Stomach (tissue), 9 donors: ENCODE measurements around the gene TMEM205. TPM values are rescaled to one million over a fixed set of nuclear protein-coding genes. Genes with fewer than 3 reads are reported as not detected.

ENCODE experiments used
- DNase-seq, 2 donors: peaks; one replicate each; pipeline versions ENCODE4 v3.0.0 to v3.0.0-alpha.2; 2013 to 2019
- H3K27ac ChIP-seq, 5 donors: fragments of 200-600 bp in 4 of 5; sonication (generic) in 4 of 5; one replicate each; pipeline ENCODE4 v1.5.1; 2013 to 2019; ENCODE audit warnings: mild to moderate bottlenecking in 1 of 5, moderate library complexity in 1 of 5
- H3K27me3 ChIP-seq, 3 donors: fragments of 200-600 bp; sonication (generic); one replicate each; pipeline ENCODE4 v1.5.1; 2017 to 2019; ENCODE audit warnings: mixed run types in 1 of 3
- H3K36me3 ChIP-seq, 4 donors: fragments of 200-600 bp; sonication (generic); 1 replicate in 3 of 4; 2 replicates in 1 of 4; pipeline ENCODE4 v1.5.1; 2016 to 2019
- H3K4me1 ChIP-seq, 4 donors: fragments of 200-600 bp; sonication (generic); one replicate each; pipeline ENCODE4 v1.5.1; 2016 to 2019
- H3K4me3 ChIP-seq, 4 donors: fragments of 200-600 bp; sonication (generic) in 3 of 4; one replicate each; pipeline ENCODE4 v1.5.1; 2016 to 2019; ENCODE audit warnings: mild to moderate bottlenecking in 1 of 4
- H3K9me3 ChIP-seq, 4 donors: fragments of 200-600 bp; sonication (generic); one replicate each; pipeline ENCODE4 v1.5.1; 2016 to 2019
- EP300 ChIP-seq: sonication (generic); formaldehyde crosslinking; IDR thresholded peaks from one replicate; pipeline ENCODE4 v1.6.1; 2017; ENCODE audit warnings: antibody characterized with exemption
- POLR2A ChIP-seq, 4 donors: fragments of 450-650 bp; IDR thresholded peaks; one replicate each; pipeline ENCODE4 v1.6.1; 2016; ENCODE audit warnings: antibody characterized with exemption in 4 of 4, control low read depth in 2 of 4, mild to moderate bottlenecking in 1 of 4, moderate library complexity in 1 of 4
- POLR2AphosphoS5 ChIP-seq, 3 donors: sonication (generic); formaldehyde crosslinking; IDR thresholded peaks; one replicate each; pipeline ENCODE4 v1.6.1; 2016; ENCODE audit warnings: antibody characterized with exemption in 3 of 3
- WGBS, 5 donors: extraction: QIAGEN DNeasy Blood & Tissue Kit in 3 of 5; methylation state at CpG; one replicate each; pipeline versions ENCODE4 v1.1.5 to v1.1.7; 2013 to 2018; 5-methylcytosine and 5-hydroxymethylcytosine counted together
- intact Hi-C: fragments of 100-400 bp; cut with DNase I; formaldehyde crosslinking; loops from one replicate; pipeline ENCODE4 v1.15.1; 2023; ENCODE audit warnings: low total_unique reads
- polyA plus RNA-seq, 3 donors: library from polyadenylated mRNA; stranded (reverse); fragments of 200-250 nt; gene quantifications; one replicate each; pipeline ENCODE4 v1.2.3, GENCODE V29; 2013
- total RNA-seq, 5 donors: library from RNA; depleted of rRNA; stranded (reverse); fragments of >200 nt; gene quantifications; one replicate each; pipeline versions ENCODE4 v1.1.0 to v1.2.3, GENCODE V29; 2014 to 2016
- TF ChIP-seq, protein P1 (sequence below), 7 experiments: fragments of 450-650 bp in 4 of 7; fragments of 200-600 bp in 3 of 7; sonication (generic) in 3 of 7; IDR thresholded peaks; one replicate each; pipeline ENCODE4 v1.5.1; 2016 to 2019; ENCODE audit warnings: antibody characterized with exemption in 7 of 7, control low read depth in 2 of 7, mild to moderate bottlenecking in 1 of 7
- donor health status: healthy with polysubstance abuse.
- donor health status: Bipolar disorder and iron deficiency.
- donor health status: healthy.

The TMEM205 gene
- total and polyA plus RNA-seq, 8 donors, result 5.8 to 169 (median 66.5) TPM

DNA sequence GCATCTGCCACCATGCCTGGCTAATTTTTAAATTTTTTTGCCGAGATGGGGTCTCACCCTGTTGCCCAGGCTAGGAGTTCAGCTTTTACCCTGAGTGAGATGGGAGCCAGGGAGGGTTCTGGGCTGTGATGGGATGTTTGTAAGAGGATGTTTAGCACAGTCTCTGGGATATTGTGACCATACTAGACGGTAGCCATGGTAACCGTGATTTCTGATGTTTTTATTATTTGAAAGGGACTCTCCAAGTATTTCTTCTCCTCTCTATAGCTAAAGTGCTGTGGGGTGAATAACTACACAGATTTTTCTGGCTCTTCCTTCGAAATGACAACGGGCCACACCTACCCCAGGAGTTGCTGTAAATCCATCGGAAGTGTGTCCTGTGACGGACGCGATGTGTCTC, 39.7 kb downstream of the TMEM205 start:
- Histone ChIP-seq H3K27ac (no peak overlapping the region), H3K4me3 (no peak overlapping the region), H3K9me3 (no peaks in the 10 kb centered on the region), H3K27me3 (no peaks in the 10 kb centered on the region), H3K4me1 (no peaks in the 10 kb centered on the region), H3K36me3 (no peaks in the 10 kb centered on the region)
- 77 to 88% (median 79%) methylated on average over 9 of the region's 9 CpGs for WGBS, 5 donors
- DNase-seq, result no peak
- TF ChIP-seq POLR2AphosphoS5 (IDR thresholded peaks at IDR 0.05) (no peak), POLR2A (IDR thresholded peaks at IDR 0.05) (no peak), EP300 (no peak)
- TF ChIP-seq, protein P1, sequence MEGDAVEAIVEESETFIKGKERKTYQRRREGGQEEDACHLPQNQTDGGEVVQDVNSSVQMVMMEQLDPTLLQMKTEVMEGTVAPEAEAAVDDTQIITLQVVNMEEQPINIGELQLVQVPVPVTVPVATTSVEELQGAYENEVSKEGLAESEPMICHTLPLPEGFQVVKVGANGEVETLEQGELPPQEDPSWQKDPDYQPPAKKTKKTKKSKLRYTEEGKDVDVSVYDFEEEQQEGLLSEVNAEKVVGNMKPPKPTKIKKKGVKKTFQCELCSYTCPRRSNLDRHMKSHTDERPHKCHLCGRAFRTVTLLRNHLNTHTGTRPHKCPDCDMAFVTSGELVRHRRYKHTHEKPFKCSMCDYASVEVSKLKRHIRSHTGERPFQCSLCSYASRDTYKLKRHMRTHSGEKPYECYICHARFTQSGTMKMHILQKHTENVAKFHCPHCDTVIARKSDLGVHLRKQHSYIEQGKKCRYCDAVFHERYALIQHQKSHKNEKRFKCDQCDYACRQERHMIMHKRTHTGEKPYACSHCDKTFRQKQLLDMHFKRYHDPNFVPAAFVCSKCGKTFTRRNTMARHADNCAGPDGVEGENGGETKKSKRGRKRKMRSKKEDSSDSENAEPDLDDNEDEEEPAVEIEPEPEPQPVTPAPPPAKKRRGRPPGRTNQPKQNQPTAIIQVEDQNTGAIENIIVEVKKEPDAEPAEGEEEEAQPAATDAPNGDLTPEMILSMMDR (IDR thresholded peaks at IDR 0.05), result no peak
- intact Hi-C loops, result no loop called here

DNA sequence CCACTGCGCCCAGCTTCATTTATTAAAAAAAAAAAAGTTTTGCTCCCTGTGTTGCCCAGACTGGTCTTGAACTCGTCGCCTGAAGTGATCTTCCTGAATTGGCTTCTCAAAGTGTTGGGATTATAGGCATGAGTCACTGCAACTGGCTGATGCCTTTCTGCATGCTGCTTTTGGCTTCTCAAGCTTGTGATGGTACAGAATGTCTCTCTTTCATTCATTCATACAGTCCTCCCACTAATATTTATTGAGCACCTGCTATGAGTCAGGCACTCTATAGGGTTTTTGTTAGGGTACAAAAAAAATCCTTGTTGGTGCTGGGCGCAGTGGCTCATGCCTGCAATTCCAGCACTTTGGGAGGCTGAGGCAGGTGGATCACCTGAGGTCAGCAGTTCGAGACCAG, 41.1 kb downstream of the TMEM205 start:
- H3K27ac ChIP-seq, result no peak overlapping the region
- H3K36me3 ChIP-seq, result no peaks in the 10 kb centered on the region
- 76 to 94% (median 91%) methylated on average over 5 of the region's 5 CpGs for WGBS, 5 donors
- TF ChIP-seq POLR2A (IDR thresholded peaks at IDR 0.05) (no peak), POLR2AphosphoS5 (IDR thresholded peaks at IDR 0.05) (no peak), EP300 (no peak)
- TF ChIP-seq, protein P1 (IDR thresholded peaks at IDR 0.05), result no peak
- no peak for DNase-seq
- no peaks in the 10 kb centered on the region for H3K4me1 ChIP-seq
- H3K9me3 ChIP-seq, result no peaks in the 10 kb centered on the region
- intact Hi-C loops, result no loop called here
- no peaks in the 10 kb centered on the region for H3K27me3 ChIP-seq
- H3K4me3 ChIP-seq, result no peak overlapping the region

GRCh38 chr19:11300811-11301120, 45.3 kb downstream of the TMEM205 start:
- H3K27ac ChIP-seq, result no peak overlapping the region
- no peaks in the 10 kb centered on the region for H3K27me3 ChIP-seq
- H3K36me3 ChIP-seq, result no peaks in the 10 kb centered on the region
- peaks cover 0 to 14% (median 0%) of the 10 kb centered on the region in 4 donors for H3K4me1 ChIP-seq
- H3K4me3 ChIP-seq, result no peak overlapping the region
- TF ChIP-seq, protein P1 (IDR thresholded peaks at IDR 0.05), result no peak
- TF ChIP-seq POLR2AphosphoS5 (IDR thresholded peaks at IDR 0.05), result no peak
- no peak for TF ChIP-seq POLR2A (IDR thresholded peaks at IDR 0.05)
- no peak for TF ChIP-seq EP300
- no peaks in the 10 kb centered on the region for H3K9me3 ChIP-seq
- 87 to 92% (median 90%) methylated on average over 11 of the region's 11 CpGs for WGBS, 5 donors
- intact Hi-C loops, result no loop called here
- no peak for DNase-seq

DNA sequence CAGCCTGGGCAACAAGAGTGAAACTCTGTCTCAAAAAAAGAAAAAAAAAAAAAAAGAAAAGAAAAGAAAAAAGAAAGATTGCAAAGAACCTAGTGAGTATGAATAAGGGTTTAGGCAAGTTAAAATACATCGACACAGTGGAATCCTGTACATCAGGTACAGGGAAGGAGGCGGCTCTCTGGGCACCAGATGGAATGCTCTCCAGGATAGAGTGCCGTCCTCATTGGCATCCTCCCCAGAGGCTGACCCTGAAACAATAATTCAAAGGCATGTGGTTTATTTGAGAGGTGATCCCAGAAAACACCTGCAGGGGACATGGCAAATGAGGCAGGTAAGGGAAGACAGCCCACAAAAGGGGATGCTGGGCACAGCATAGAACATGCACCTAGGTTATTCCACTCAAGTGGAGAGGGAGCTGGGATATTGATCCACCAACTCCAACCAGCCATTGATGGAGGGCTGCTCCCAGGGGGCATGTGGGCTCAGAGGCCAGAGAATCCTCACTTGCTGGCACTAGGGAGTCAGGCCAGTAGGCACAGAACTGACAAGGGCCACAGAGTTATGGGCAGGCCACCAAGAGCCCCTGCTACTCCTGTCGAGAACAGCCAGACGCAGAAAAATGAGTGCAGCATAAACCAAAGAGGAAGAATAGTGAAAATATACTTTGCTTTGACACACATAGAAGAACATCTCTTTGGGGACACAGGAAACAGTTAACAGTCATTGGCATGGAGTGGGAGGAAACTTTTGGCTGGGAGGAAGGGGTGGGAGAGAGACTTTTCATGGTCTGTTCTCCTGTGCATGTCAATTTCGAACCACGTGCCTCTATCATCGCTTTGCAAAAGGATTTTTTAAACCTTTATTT, 45.9 kb downstream of the TMEM205 start:
- H3K27me3 ChIP-seq, result no peaks in the 10 kb centered on the region
- intact Hi-C loops, result loop anchor here (10.0 kb wide), 1 partner anchor 145 kb away; no protein-coding TSS in a partner anchor
- TF ChIP-seq EP300 (no peak), POLR2AphosphoS5 (IDR thresholded peaks at IDR 0.05) (no peak), POLR2A (IDR thresholded peaks at IDR 0.05) (no peak)
- TF ChIP-seq, protein P1 (IDR thresholded peaks at IDR 0.05), result no peak
- H3K4me1 ChIP-seq, result peaks cover 0 to 19% (median 0%) of the 10 kb centered on the region in 4 donors
- no peak overlapping the region for H3K4me3 ChIP-seq
- H3K36me3 ChIP-seq, result no peaks in the 10 kb centered on the region
- H3K27ac ChIP-seq, result no peak overlapping the region
- WGBS, 5 donors, result 78 to 88% (median 82%) methylated on average over 8 of the region's 8 CpGs
- no peak for DNase-seq
- no peaks in the 10 kb centered on the region for H3K9me3 ChIP-seq
